SK-N-MC (cell line): ENCODE data around the gene YKT6.
A peak's percentile ranks its signal among the peaks of the same experiment; 100 is the strongest.

Source experiments
- DNase-seq: peaks from one replicate; pipeline ENCODE4 v3.0.0-alpha.2; 2011; ENCODE audit warnings: low read depth, low spot score
- H3K27ac ChIP-seq: fragments of 200-600 bp; sonication (generic); 2 replicates; pipeline ENCODE4 v1.5.1; 2016; ENCODE audit warnings: mixed run types
- H3K36me3 ChIP-seq: fragments of 200-600 bp; sonication (generic); 2 replicates; pipeline ENCODE4 v1.6.1; 2017; ENCODE audit warnings: antibody characterized with exemption, low read length, mixed read lengths; ENCODE audit not compliant: insufficient read depth
- H3K4me3 ChIP-seq: fragments of 200-600 bp; sonication (generic); 2 replicates; pipeline ENCODE4 v1.5.1; 2016
- H3K9ac ChIP-seq: fragments of 200-600 bp; sonication (generic); 2 replicates; pipeline ENCODE4 v1.8.0; 2017; ENCODE audit warnings: mixed run types, mixed read lengths; ENCODE audit not compliant: insufficient read length
- H3K9me3 ChIP-seq: fragments of 200-600 bp; sonication (generic); 2 replicates; pipeline ENCODE4 v1.6.1; 2017; ENCODE audit warnings: low read depth, mild to moderate bottlenecking, antibody characterized with exemption, low read length, moderate library complexity, mixed read lengths
- EZH2 ChIP-seq: fragments of 200-600 bp; sonication (generic); IDR thresholded peaks from one replicate; pipeline ENCODE4 v1.6.1; 2017; ENCODE audit warnings: antibody characterized with exemption
- FOXP2 ChIP-seq: optimal IDR thresholded peaks from 2 replicates; pipeline ENCODE3; 2011; ENCODE audit warnings: mild to moderate bottlenecking, moderate library complexity; ENCODE audit not compliant: insufficient read depth; ENCODE audit errors: extremely low read length, control extremely low read depth
- POLR2AphosphoS5 ChIP-seq: IDR thresholded peaks from 2 replicates; pipeline ENCODE4 v1.6.1; 2012; ENCODE audit warnings: mild to moderate bottlenecking, low read depth, low read length, borderline replicate concordance

The YKT6 gene

DNA sequence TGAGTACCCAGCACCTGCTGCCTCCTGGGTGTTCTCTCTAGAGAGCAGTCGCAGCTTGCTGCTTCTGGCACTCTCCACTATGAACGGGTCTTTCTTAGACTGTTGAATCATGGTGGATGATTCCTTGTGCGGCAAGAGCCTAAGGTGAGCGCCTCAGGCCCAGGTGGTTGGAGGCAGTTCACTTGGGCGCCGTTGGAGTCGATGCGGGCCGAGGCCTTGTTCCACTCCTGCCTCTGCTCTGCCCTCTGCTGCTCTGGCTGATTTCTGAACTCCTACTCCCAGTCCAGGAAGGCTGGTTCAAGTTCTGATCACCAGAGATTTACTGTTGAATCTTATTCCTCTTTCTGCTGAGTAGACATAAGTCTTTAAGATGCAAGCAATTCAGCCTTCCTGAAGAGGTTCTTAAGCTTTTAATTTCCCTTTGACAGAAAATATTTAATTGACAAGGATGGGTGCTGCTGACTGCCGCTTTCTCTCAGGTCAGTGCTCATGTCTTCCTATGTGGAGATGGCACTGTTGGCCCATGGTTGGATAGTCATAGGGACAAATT, 10.4 kb downstream of the YKT6 start:
- H3K9ac ChIP-seq, result no peak overlapping the region
- H3K36me3 ChIP-seq, result peaks cover 51% of the 10 kb centered on the region
- no peak overlapping the region for H3K4me3 ChIP-seq
- TF ChIP-seq POLR2AphosphoS5 (no peak), FOXP2 (no peak), EZH2 (no peak)
- no peak for DNase-seq
- H3K9me3 ChIP-seq, result no peaks in the 10 kb centered on the region
- no peak overlapping the region for H3K27ac ChIP-seq

DNA sequence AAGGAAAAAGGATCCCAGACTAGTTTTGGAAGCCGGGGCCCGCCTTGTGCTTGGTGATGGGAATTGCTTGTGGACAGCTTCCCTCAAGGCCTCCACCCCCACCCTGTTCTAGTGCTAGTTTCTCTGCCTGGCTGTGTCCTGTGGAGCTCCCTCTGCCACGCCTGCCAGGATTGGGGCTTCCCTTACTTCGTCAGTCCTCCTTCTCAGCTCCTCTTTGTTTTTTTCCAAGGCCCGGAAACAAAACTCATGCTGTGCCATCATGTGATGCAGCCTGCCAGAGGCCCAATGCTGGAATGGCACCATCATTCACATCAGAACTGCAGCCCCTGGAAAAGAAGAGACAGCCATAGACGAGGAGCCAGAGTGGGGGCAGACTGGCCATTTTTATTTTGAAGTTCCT, 11.2 kb downstream of the YKT6 start:
- H3K27ac ChIP-seq, result no peak overlapping the region
- DNase-seq, result no peak
- H3K9me3 ChIP-seq, result no peaks in the 10 kb centered on the region
- TF ChIP-seq POLR2AphosphoS5 (no peak), FOXP2 (no peak), EZH2 (no peak)
- H3K36me3 ChIP-seq, result peaks cover 43% of the 10 kb centered on the region
- no peak overlapping the region for H3K9ac ChIP-seq
- H3K4me3 ChIP-seq, result no peak overlapping the region

- H3K27ac ChIP-seq, result no peak overlapping the region
- H3K4me3 ChIP-seq, result no peak overlapping the region
- H3K9ac ChIP-seq, result no peak overlapping the region
- DNase-seq, result no peak
- H3K36me3 ChIP-seq, result peaks cover 37% of the 10 kb centered on the region
- no peak for TF ChIP-seq POLR2AphosphoS5
- no peak for TF ChIP-seq EZH2
- no peak for TF ChIP-seq FOXP2
- H3K9me3 ChIP-seq, result no peaks in the 10 kb centered on the region
These were observed 11.9 kb downstream of the YKT6 start for GRCh38 chr7:44212581-44213184.

- peaks cover 31% of the 10 kb centered on the region for H3K36me3 ChIP-seq
- DNase-seq, result no peak
- H3K9ac ChIP-seq, result no peak overlapping the region
- H3K4me3 ChIP-seq, result no peak overlapping the region
- H3K27ac ChIP-seq, result no peak overlapping the region
- no peaks in the 10 kb centered on the region for H3K9me3 ChIP-seq
- TF ChIP-seq FOXP2 (no peak), EZH2 (no peak), POLR2AphosphoS5 (no peak)
These were observed 12.6 kb downstream of the YKT6 start for GRCh38 chr7:44213206-44213876.

GRCh38 chr7:44213877-44214388, 13.2 kb downstream of the YKT6 start:
- Histone ChIP-seq H3K9me3 (no peaks in the 10 kb centered on the region), H3K36me3 (peaks cover 25% of the 10 kb centered on the region; the same call in 1 of the 2 replicates), H3K9ac (no peak overlapping the region), H3K4me3 (no peak overlapping the region), H3K27ac (peak overlapping the region; percentile 19; the same call in 1 of the 2 replicates)
- TF ChIP-seq FOXP2 (no peak), POLR2AphosphoS5 (no peak), EZH2 (no peak)
- no peak for DNase-seq

GRCh38 chr7:44215531-44215930, 14.8 kb downstream of the YKT6 start:
- Histone ChIP-seq H3K36me3 (peaks cover 13% of the 10 kb centered on the region; the same call in 1 of the 2 replicates), H3K9me3 (no peaks in the 10 kb centered on the region), H3K9ac (no peak overlapping the region), H3K4me3 (no peak overlapping the region), H3K27ac (no peak overlapping the region)
- TF ChIP-seq EZH2, result no peak
- TF ChIP-seq POLR2AphosphoS5, result no peak
- no peak for DNase-seq

- no peak for DNase-seq
- no peak for TF ChIP-seq POLR2AphosphoS5
- no peak for TF ChIP-seq FOXP2
- no peak for TF ChIP-seq EZH2
- Histone ChIP-seq H3K36me3 (peaks cover 8% of the 10 kb centered on the region; the same call in 1 of the 2 replicates), H3K9ac (no peak overlapping the region), H3K27ac (no peak overlapping the region), H3K9me3 (no peaks in the 10 kb centered on the region), H3K4me3 (no peak overlapping the region)
These were observed 15.2 kb downstream of the YKT6 start for GRCh38 chr7:44216019-44216418.

GRCh38 chr7:44216521-44217222, 15.9 kb downstream of the YKT6 start:
- H3K9me3 ChIP-seq, result no peaks in the 10 kb centered on the region
- TF ChIP-seq EZH2 (no peak), FOXP2 (no peak), POLR2AphosphoS5 (no peak)
- no peak overlapping the region for H3K9ac ChIP-seq

More at GRCh38 chr7:44216521-44217222, 15.9 kb downstream of the YKT6 start:
- H3K36me3 ChIP-seq, result peaks cover 7% of the 10 kb centered on the region; the same call in 1 of the 2 replicates
- no peak overlapping the region for H3K27ac ChIP-seq
- DNase-seq, result no peak
- no peak overlapping the region for H3K4me3 ChIP-seq
